22Rv1 (cell line): ENCODE results near the gene LRRN3.

Experiments
- CTCF ChIP-seq: fragments of 450-650 bp; IDR thresholded peaks from 2 replicates; pipeline ENCODE4 v1.5.1; 2017; ENCODE audit warnings: mild to moderate bottlenecking
- ZFX ChIP-seq: fragments of 450-650 bp; IDR thresholded peaks from 2 replicates; pipeline ENCODE4 v1.6.1; 2017; ENCODE audit warnings: antibody characterized with exemption, borderline replicate concordance

GRCh38 chr7:111059833-111060232 is 31.1 kb upstream of the LRRN3 start:
- TF ChIP-seq ZFX (no peak), CTCF (no peak)
